HAP-1 (cell line): ENCODE measurements around the gene CRIP1.

Experiments used
- DNase-seq, 2 experiments: peaks; one replicate each; pipeline ENCODE4 v3.0.0-alpha.2; 2016 to 2020; ENCODE audit warnings: low spot score in 2 of 2
- H3K27me3 ChIP-seq: fragments of 250-450 bp; sonication (Bioruptor Pico); 2 replicates; pipeline ENCODE4 v1.5.1; 2020; ENCODE audit warnings: low read depth, mild to moderate bottlenecking, moderate library complexity
- H3K36me3 ChIP-seq: fragments of 250-450 bp; sonication (Bioruptor Pico); replicated peaks from 2 replicates; pipeline ENCODE4 v1.5.1; 2020; ENCODE audit warnings: mild to moderate bottlenecking
- H3K4me1 ChIP-seq: fragments of 250-450 bp; sonication (Bioruptor Pico); 2 replicates; pipeline ENCODE4 v1.5.1; 2020; ENCODE audit warnings: mild to moderate bottlenecking
- H3K4me3 ChIP-seq: fragments of 250-450 bp; sonication (Bioruptor Pico); 2 replicates; pipeline ENCODE4 v1.5.1; 2020; ENCODE audit warnings: mild to moderate bottlenecking, moderate library complexity
- H3K9me3 ChIP-seq: fragments of 250-450 bp; sonication (Bioruptor Pico); 2 replicates; pipeline ENCODE4 v1.5.1; 2020; ENCODE audit warnings: mild to moderate bottlenecking, moderate library complexity
- in situ Hi-C: fragments of 300-500 bp; cut with MboI; formaldehyde crosslinking; loops from 3 replicates; pipeline ENCODE4 v1.14.3; 2020; ENCODE audit warnings: low sequenced_read_pairs, inconsistent platforms, mixed read lengths

The CRIP1 gene

DNA sequence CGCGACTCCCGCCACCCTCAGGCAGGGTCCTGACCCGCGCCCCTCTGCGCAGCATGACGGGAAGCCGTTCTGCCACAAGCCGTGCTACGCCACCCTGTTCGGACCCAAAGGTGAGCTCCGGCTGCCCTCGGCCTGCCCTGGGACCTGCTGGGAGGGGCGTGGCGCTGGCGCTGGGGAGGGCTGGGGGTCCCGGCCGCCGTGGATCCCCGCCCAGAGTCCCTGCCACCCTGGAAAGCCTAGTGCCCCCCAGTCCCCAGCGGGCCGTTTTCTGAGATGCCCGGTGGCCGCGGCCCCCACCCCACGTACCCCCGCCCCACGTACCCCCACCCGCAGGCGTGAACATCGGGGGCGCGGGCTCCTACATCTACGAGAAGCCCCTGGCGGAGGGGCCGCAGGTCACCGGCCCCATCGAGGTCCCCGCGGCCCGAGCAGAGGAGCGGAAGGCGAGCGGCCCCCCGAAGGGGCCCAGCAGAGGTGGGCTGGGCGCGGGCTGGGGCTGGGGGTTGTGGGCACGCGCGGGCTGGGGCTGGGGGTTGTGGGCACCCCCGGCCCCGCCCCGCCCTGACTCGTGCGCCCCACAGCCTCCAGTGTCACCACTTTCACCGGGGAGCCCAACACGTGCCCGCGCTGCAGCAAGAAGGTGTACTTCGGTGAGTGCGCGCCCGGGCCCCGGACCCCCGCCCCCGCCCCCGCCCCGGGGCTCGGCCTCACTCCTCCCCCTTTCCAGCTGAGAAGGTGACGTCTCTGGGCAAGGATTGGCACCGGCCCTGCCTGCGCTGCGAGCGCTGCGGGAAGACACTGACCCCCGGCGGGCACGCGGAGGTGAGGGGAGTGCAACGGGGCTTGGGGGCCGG lies 8.1 kb upstream of the CRIP1 start:
- H3K36me3 ChIP-seq: no peaks in the 10 kb centered on the region
- no peak overlapping the region for H3K4me3 ChIP-seq
- peaks cover 19% of the 10 kb centered on the region for H3K4me1 ChIP-seq
- in situ Hi-C loops: no loop called here
- H3K27me3 ChIP-seq: peaks cover 48% of the 10 kb centered on the region
- DNase-seq: no peak
- H3K9me3 ChIP-seq: no peaks in the 10 kb centered on the region

- Histone ChIP-seq H3K27me3 (peaks cover 48% of the 10 kb centered on the region), H3K4me1 (peaks cover 16% of the 10 kb centered on the region), H3K4me3 (no peak overlapping the region), H3K36me3 (no peaks in the 10 kb centered on the region), H3K9me3 (no peaks in the 10 kb centered on the region)
- DNase-seq: no peak
- in situ Hi-C loops: no loop called here
These were observed 7.1 kb upstream of the CRIP1 start for GRCh38 chr14:105479431-105480158.

DNA sequence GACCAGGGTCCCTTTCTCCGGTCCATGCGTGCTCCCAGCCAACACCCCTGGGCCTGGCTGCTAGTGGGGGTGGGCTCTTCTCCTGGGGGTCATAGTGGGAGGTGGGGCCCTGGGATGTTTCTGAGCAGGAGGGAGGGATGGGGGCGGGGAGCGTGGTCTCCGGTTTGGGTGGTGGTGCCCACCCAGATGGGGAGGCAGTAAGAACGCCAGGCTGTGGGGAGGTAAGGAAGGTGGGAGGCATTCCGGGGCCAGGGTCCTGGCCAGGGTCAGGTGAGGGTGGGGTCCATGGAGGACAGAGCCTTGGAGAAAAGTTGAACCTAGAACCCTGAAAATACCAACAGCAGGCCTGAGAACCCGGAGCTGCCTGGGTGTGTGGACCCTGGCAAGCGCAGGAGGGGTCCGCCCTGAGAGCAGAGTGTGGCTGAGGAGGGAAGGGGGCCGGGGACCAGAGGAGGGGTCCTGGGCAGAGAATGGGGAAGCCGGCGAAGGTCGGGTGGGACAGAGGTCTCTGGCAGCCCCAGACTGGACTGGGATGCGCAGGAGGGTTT lies 6.4 kb upstream of the CRIP1 start:
- Histone ChIP-seq H3K27me3 (peaks cover 45% of the 10 kb centered on the region), H3K36me3 (no peaks in the 10 kb centered on the region), H3K4me3 (no peak overlapping the region), H3K9me3 (no peaks in the 10 kb centered on the region), H3K4me1 (peaks cover 16% of the 10 kb centered on the region)
- no peak for DNase-seq
- in situ Hi-C loops: no loop called here

- Histone ChIP-seq H3K9me3 (no peaks in the 10 kb centered on the region), H3K4me1 (peaks cover 16% of the 10 kb centered on the region), H3K36me3 (no peaks in the 10 kb centered on the region), H3K4me3 (peak overlapping the region; percentile 27), H3K27me3 (peaks cover 37% of the 10 kb centered on the region)
- DNase-seq: peak; percentile 77 to 93
- in situ Hi-C loops: no loop called here
These were observed 5.6 kb upstream of the CRIP1 start for GRCh38 chr14:105480807-105481801.

GRCh38 chr14:105481886-105482457 lies 4.7 kb upstream of the CRIP1 start:
- Histone ChIP-seq H3K9me3 (no peaks in the 10 kb centered on the region), H3K4me3 (no peak overlapping the region), H3K27me3 (peaks cover 28% of the 10 kb centered on the region), H3K36me3 (no peaks in the 10 kb centered on the region), H3K4me1 (peaks cover 16% of the 10 kb centered on the region)
- peak; percentile 92 to 97 for DNase-seq
- in situ Hi-C loops: no loop called here

GRCh38 chr14:105482486-105483110 lies 4.1 kb upstream of the CRIP1 start:
- Histone ChIP-seq H3K27me3 (peaks cover 24% of the 10 kb centered on the region), H3K9me3 (no peaks in the 10 kb centered on the region), H3K4me3 (no peak overlapping the region), H3K36me3 (no peaks in the 10 kb centered on the region), H3K4me1 (peaks cover 16% of the 10 kb centered on the region)
- no peak for DNase-seq
- in situ Hi-C loops: no loop called here

DNA sequence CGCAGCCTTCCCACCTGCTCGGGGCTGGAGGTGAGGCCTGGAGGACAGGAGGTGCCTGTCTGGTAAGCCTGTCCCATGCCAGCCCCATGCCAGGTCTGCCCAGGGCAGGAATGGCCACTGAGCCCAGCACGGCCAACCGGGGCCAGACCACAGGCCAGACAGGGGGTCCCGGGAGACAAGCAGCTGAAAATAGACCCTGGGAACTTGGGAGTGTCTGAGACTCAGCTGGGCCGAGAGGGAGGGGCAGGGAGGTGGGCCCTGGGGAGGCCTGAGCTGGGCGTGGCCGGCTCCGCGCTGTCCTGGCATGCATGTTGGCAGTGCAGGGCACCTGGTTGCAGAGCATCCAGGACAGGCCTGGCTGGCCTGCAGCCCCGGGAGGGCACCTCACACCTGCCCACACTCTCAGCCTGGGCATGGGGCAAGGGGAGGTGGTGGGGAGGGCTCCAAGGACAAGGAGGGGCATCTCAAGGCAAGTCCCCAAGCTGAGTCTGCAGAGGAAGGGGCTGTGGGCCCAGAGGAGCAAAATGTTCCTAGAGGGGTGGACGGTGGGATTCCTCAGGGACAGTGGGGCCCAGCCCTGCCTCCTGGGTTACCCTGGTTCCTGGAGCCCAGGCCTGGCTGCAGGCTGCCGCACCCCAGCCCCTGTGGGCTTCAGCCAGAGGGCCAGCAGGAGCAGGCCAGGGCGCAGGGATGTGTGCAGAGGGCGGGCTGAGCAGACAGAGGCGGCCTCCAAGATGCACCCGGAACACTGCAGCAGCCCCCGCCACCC lies 3.2 kb upstream of the CRIP1 start:
- Histone ChIP-seq H3K36me3 (no peaks in the 10 kb centered on the region), H3K4me1 (peaks cover 16% of the 10 kb centered on the region), H3K4me3 (no peak overlapping the region), H3K9me3 (no peaks in the 10 kb centered on the region), H3K27me3 (peaks cover 17% of the 10 kb centered on the region)
- in situ Hi-C loops: no loop called here
- no peak for DNase-seq

GRCh38 chr14:105484069-105484996 lies 2.4 kb upstream of the CRIP1 start:
- in situ Hi-C loops: no loop called here
- H3K4me1 ChIP-seq: peaks cover 20% of the 10 kb centered on the region
- no peak for DNase-seq
- H3K9me3 ChIP-seq: no peaks in the 10 kb centered on the region
- H3K36me3 ChIP-seq: no peaks in the 10 kb centered on the region
- no peak overlapping the region for H3K4me3 ChIP-seq
- H3K27me3 ChIP-seq: peaks cover 14% of the 10 kb centered on the region

GRCh38 chr14:105484997-105485393 lies 1.7 kb upstream of the CRIP1 start:
- Histone ChIP-seq H3K9me3 (no peaks in the 10 kb centered on the region), H3K27me3 (peaks cover 7% of the 10 kb centered on the region), H3K4me1 (peaks cover 23% of the 10 kb centered on the region), H3K36me3 (no peaks in the 10 kb centered on the region), H3K4me3 (no peak overlapping the region)
- in situ Hi-C loops: no loop called here
- DNase-seq: no peak

GRCh38 chr14:105485739-105486162 lies 935 bp upstream of the CRIP1 start:
- peak; percentile 42 to 78 for DNase-seq
- H3K27me3 ChIP-seq: no peaks in the 10 kb centered on the region
- in situ Hi-C loops: no loop called here

GRCh38 chr14:105486974-105487448 lies 325 bp downstream of the CRIP1 start:
- no peaks in the 10 kb centered on the region for H3K9me3 ChIP-seq
- peaks cover 2% of the 10 kb centered on the region; the same call in 1 of the 2 replicates for H3K36me3 ChIP-seq
- DNase-seq: no peak
- H3K4me3 ChIP-seq: no peak overlapping the region
- in situ Hi-C loops: no loop called here
- peaks cover 10% of the 10 kb centered on the region for H3K4me1 ChIP-seq
- no peaks in the 10 kb centered on the region for H3K27me3 ChIP-seq

More at GRCh38 chr14:105485739-105486162, 935 bp upstream of the CRIP1 start:
- H3K4me1 ChIP-seq: peaks cover 20% of the 10 kb centered on the region
- H3K36me3 ChIP-seq: no peaks in the 10 kb centered on the region
- H3K4me3 ChIP-seq: no peak overlapping the region
- H3K9me3 ChIP-seq: no peaks in the 10 kb centered on the region
